ENCODE data around the gene ITIH1. TPM values are rescaled to one million over a fixed set of nuclear protein-coding genes. Genes with fewer than 3 reads are reported as not detected.

Gene ITIH1
- total and polyA plus RNA-seq, 4 donors: 0.11 to 0.50 (median 0.35) TPM

GRCh38 chr3:52756141-52756540 lies 21.3 kb upstream of the ITIH1 start:
- no peaks in the 10 kb centered on the region for H3K27me3 ChIP-seq (ENCODE audit: control insufficient read depth in 3 of 3, insufficient read depth in 3 of 3, low read length in 2 of 3)
- no peak overlapping the region for H3K27ac ChIP-seq (ENCODE audit: low read depth in 1 of 2, low read length in 1 of 2)
- no peaks in the 10 kb centered on the region for H3K9me3 ChIP-seq (ENCODE audit: control insufficient read depth in 4 of 4, insufficient read depth in 3 of 4, low read length in 3 of 4)
- H3K36me3 ChIP-seq (ENCODE audit: control insufficient read depth in 4 of 4, insufficient read depth in 4 of 4, low read length in 4 of 4): peaks cover 14 to 61% (median 23%) of the 10 kb centered on the region in 4 donors
- H3K9ac ChIP-seq (ENCODE audit: insufficient read depth in 1 of 2, low read length in 2 of 2): no peak overlapping the region
- 96 to 97% methylated on average over 1 of the region's 1 CpG for WGBS, 2 donors
- no peaks in the 10 kb centered on the region for H3K4me1 ChIP-seq (ENCODE audit: control insufficient read depth in 5 of 5, insufficient read depth in 5 of 5, low read length in 5 of 5)
- DNase-seq (no peak), ATAC-seq (ENCODE audit: insufficient read depth, low FRiP score) (no peak)
- TF ChIP-seq CTCF (IDR thresholded peaks at IDR 0.05; ENCODE audit: control extremely low read depth, extremely low read depth): no peak
- H3K4me3 ChIP-seq: no peak overlapping the region

- TF ChIP-seq CTCF (IDR thresholded peaks at IDR 0.05; ENCODE audit: control extremely low read depth, extremely low read depth): no peak
- H3K4me3 ChIP-seq: no peak overlapping the region
- 85 to 89% methylated on average over 2 of the region's 2 CpGs for WGBS, 2 donors
- H3K36me3 ChIP-seq (ENCODE audit: control insufficient read depth in 4 of 4, insufficient read depth in 4 of 4, low read length in 4 of 4): peaks cover 18 to 59% (median 24%) of the 10 kb centered on the region in 4 donors
- no peak overlapping the region for H3K9ac ChIP-seq (ENCODE audit: insufficient read depth in 1 of 2, low read length in 2 of 2)
- no peak for DNase-seq
- no peaks in the 10 kb centered on the region for H3K27me3 ChIP-seq (ENCODE audit: control insufficient read depth in 3 of 3, insufficient read depth in 3 of 3, low read length in 2 of 3)
- no peak for ATAC-seq (ENCODE audit: insufficient read depth, low FRiP score)
- H3K4me1 ChIP-seq (ENCODE audit: control insufficient read depth in 5 of 5, insufficient read depth in 5 of 5, low read length in 5 of 5): no peaks in the 10 kb centered on the region
- no peaks in the 10 kb centered on the region for H3K9me3 ChIP-seq (ENCODE audit: control insufficient read depth in 4 of 4, insufficient read depth in 3 of 4, low read length in 3 of 4)
- peak overlapping the region in 1 of 2 donors; percentile 38 for H3K27ac ChIP-seq (ENCODE audit: low read depth in 1 of 2, low read length in 1 of 2)
Observed at GRCh38 chr3:52763466-52763865, 13.9 kb upstream of the ITIH1 start.

GRCh38 chr3:52769786-52770455 lies 7.5 kb upstream of the ITIH1 start:
- TF ChIP-seq CTCF (IDR thresholded peaks at IDR 0.05; ENCODE audit: control extremely low read depth, extremely low read depth): no peak
- peaks cover 0 to 9% (median 4%) of the 10 kb centered on the region in 5 donors for H3K4me1 ChIP-seq (ENCODE audit: control insufficient read depth in 5 of 5, insufficient read depth in 5 of 5, low read length in 5 of 5)
- H3K9me3 ChIP-seq (ENCODE audit: control insufficient read depth in 4 of 4, insufficient read depth in 3 of 4, low read length in 3 of 4): no peaks in the 10 kb centered on the region
- H3K36me3 ChIP-seq (ENCODE audit: control insufficient read depth in 4 of 4, insufficient read depth in 4 of 4, low read length in 4 of 4): peaks cover 7 to 20% (median 14%) of the 10 kb centered on the region in 4 donors
- no peaks in the 10 kb centered on the region for H3K27me3 ChIP-seq (ENCODE audit: control insufficient read depth in 3 of 3, insufficient read depth in 3 of 3, low read length in 2 of 3)
- ATAC-seq (ENCODE audit: insufficient read depth, low FRiP score): no peak
- 18 to 24% methylated on average over 13 of the region's 13 CpGs for WGBS, 2 donors
- peak overlapping the region; percentile 83 for H3K4me3 ChIP-seq
- peak in 2 of 3 donors; percentile 13 to 18 for DNase-seq
- H3K9ac ChIP-seq (ENCODE audit: insufficient read depth in 1 of 2, low read length in 2 of 2): peak overlapping the region; percentile 72 to 75
- no peak overlapping the region for H3K27ac ChIP-seq (ENCODE audit: low read depth in 1 of 2, low read length in 1 of 2)
